H7 (cell line): ENCODE results near the gene STN1. TPM values are rescaled to one million over a fixed set of nuclear protein-coding genes. Genes with fewer than 3 reads are reported as not detected.

Experiments
- DNase-seq: peaks from one replicate; pipeline ENCODE4 v3.0.0; 2012
- H3K27me3 ChIP-seq: 2 replicates; pipeline ENCODE4 v1.6.0; 2011; ENCODE audit warnings: mild to moderate bottlenecking, low read length; ENCODE audit not compliant: control insufficient read depth, insufficient read depth
- H3K36me3 ChIP-seq: replicated peaks from 2 replicates; pipeline ENCODE4 v1.5.1; 2011; ENCODE audit warnings: low read length; ENCODE audit not compliant: control insufficient read depth, insufficient read depth
- H3K4me3 ChIP-seq: 2 replicates; pipeline ENCODE4 v1.5.1; 2011; ENCODE audit warnings: low read depth, mild to moderate bottlenecking, control low read depth, low read length, moderate library complexity; ENCODE audit not compliant: insufficient read depth
- total RNA-seq: library from RNA; depleted of rRNA; stranded (reverse); fragments of >200 nt; shearing (Covaris generic); gene quantifications from 2 replicates; pipeline ENCODE4 v1.2.3, GENCODE V29; 2014

Gene STN1
- total RNA-seq, 1 experiment from 2014 or later: 24.0 TPM

DNA sequence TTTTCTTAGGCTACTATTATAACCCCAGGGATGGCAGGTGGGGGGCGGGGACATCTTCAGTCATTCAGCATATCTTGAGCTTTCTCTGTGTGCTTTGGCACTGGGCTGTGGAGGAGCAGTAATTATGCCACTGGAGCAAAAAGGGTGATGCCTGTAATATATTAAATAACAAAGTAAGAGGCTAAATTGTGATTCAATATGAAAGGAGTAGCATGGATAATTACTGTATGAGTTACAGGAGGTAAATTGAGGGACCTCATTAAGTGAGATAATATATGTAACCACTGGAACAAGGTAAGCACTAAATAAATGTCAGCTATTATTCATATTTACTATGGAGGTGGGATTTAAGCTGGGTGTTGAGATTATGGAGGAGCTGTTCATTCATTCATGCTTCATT is 3.3 kb upstream of the STN1 start:
- Histone ChIP-seq H3K36me3 (no peaks in the 10 kb centered on the region), H3K4me3 (no peak overlapping the region), H3K27me3 (no peaks in the 10 kb centered on the region)
- DNase-seq: no peak

DNA sequence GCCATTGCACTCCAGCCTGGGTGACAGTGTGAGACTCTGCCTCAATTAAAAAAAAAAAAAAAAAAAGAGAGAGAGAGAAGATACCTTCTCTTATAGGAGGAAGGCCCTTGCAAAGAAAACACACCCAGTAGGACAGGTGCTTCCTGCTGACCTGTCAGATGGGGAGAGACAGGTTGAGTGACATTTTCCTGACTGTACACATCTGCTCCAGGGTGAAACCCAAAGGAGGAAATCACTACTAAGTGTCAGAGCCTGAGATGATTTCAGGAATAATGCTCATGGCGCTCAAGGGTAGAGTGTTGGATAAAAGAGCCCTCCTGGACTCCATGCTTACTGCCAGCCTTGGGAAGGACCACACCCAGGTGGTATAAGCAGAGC is 1.7 kb upstream of the STN1 start:
- H3K27me3 ChIP-seq: no peaks in the 10 kb centered on the region
- no peaks in the 10 kb centered on the region for H3K36me3 ChIP-seq
- no peak overlapping the region for H3K4me3 ChIP-seq
- DNase-seq: no peak

DNA sequence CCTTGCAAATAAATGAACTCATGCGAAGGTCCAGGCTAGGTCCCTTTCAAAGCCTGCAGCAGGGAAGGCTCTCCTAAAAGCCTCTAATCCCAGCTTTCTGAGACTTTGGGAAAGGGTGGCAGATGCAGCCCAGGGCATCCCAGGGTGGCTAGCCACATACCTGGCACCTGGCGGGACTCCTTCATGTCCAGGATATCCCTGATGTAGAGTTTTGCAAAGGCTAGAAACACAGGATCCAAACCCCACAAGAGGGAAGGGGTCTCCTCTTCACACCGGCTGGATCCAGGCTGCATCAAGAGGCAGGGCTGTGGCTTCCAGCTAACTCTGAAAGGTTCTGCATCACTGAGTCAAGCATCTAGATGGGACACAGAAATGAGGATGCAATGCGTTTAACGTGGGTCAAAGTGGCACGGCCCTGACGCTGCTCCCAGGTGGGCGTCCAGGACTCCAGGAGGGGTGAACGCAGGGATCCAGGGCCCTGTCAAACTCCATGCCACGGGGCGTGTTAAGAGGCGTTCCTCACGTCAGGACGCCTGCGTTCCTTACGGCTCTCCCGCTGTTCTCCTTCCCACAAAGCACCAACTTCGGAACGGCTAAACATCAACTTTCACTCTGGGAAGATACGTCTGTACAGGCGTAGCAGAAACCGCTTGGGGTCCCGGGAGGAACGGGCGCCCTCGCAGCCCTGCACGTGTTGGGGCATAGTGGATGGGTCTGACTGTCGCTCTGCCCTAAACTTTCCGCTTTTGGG is 507 bp downstream of the STN1 start:
- H3K4me3 ChIP-seq: peak overlapping the region; percentile 64
- no peaks in the 10 kb centered on the region for H3K36me3 ChIP-seq
- DNase-seq: no peak

DNA sequence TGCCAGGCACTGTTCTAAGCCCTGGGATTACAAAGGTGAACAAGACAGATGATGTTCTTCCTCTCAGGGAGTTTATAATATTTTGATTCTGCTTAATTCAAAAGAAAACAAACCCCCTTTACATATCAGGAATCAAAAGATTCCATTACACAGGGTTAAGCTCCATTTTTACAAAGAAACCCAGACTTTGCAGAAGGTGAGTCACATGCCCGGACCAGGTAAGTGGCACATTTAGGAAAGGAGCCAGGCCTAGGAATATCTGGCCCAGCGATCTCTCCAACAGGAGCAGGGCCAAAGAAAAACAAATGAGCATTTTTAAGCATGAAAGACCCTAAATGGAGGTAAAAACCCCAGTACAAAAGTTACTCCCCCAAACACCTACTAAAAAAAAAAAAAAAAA is 1.1 kb downstream of the STN1 start:
- Histone ChIP-seq H3K27me3 (no peaks in the 10 kb centered on the region), H3K4me3 (no peak overlapping the region), H3K36me3 (no peaks in the 10 kb centered on the region)
- DNase-seq: no peak

More for the DNA sequence above, 507 bp downstream of the STN1 start:
- no peaks in the 10 kb centered on the region for H3K27me3 ChIP-seq

DNA sequence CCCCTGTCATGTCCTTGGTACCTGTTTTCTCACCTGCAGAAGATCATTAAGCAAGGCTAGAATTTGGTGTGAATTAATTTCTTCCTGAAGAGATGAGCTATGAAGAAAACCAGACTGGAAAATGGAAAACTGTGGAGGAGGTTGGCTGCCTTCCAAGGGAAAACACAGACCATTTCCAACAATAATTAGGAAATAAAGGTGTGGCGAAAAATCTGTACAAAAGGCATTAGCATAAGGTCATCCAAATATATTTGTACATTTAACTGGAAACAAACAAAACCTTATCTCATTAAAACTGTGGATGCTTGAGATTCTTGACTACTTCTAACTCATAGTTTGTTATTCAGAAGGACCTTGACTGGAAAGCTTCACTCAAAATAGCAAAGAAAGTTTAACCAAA is 1.7 kb downstream of the STN1 start:
- no peak for DNase-seq
- no peaks in the 10 kb centered on the region for H3K27me3 ChIP-seq
- no peak overlapping the region for H3K4me3 ChIP-seq

DNA sequence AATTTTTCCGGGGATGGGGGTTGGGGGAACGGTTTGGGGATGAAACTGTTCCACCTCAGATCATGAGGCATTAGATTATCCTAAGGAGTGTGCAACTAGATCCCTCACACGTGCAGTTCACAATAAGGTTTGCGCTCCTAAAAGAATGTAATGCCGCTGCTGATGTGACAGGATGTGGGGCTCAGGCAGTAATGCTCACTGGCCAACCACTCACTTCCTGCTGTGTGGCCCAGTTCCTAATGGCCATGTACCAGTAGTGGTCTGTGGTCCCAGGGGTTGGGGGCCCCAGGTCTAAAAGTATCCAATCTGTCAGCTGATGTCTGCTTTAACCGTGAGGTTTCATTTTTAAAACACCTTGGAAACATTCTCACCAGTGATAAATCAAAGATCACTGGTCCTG is 2.2 kb downstream of the STN1 start:
- DNase-seq: no peak
- H3K4me3 ChIP-seq: no peak overlapping the region
- no peaks in the 10 kb centered on the region for H3K36me3 ChIP-seq
- no peaks in the 10 kb centered on the region for H3K27me3 ChIP-seq

More for the DNA sequence above, 1.7 kb downstream of the STN1 start:
- no peaks in the 10 kb centered on the region for H3K36me3 ChIP-seq

DNA sequence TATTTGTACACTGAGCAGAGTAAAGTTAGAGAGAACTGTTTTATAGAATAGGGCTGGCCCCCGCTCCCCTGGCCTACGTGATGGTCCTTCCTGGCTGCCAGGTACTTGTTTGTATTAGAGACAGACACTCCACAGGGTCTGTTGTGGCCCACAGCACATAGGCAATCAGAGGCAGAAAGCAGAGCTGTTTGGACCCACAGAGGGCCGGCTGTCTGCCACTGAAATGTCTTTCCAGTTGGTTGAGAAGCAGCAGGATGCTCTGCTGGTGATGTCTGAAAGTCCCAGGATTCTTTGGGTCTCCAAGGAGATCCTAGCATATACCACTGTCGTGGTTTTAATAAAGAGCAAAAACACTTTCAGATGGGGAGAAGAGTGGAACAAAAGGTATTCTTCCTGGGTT is 5.2 kb downstream of the STN1 start:
- H3K4me3 ChIP-seq: no peak overlapping the region
- no peaks in the 10 kb centered on the region for H3K27me3 ChIP-seq
- no peak for DNase-seq
- no peaks in the 10 kb centered on the region for H3K36me3 ChIP-seq

DNA sequence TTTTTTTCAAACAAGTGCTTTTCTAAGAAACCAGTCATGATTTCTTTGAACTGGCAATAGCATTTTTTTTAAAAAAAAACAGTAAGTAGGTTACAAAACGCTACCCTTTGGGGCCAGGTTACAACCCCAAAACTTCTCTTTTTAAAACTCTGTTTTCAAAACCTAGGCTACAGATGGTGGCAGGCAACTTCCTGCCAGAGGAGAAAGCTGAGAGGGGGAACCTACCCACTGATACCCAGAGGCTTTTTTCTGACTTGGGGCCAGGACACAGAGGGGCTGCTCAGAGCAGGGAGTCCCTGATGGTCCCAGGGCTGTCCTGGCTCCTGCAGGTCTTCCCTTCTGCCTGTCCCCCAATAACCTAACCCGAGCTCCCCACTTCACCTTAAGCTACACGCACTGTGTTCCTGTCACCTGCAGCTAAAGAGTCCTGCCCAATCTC is 6.9 kb downstream of the STN1 start:
- DNase-seq: no peak
- Histone ChIP-seq H3K36me3 (no peaks in the 10 kb centered on the region), H3K4me3 (no peak overlapping the region), H3K27me3 (no peaks in the 10 kb centered on the region)

DNA sequence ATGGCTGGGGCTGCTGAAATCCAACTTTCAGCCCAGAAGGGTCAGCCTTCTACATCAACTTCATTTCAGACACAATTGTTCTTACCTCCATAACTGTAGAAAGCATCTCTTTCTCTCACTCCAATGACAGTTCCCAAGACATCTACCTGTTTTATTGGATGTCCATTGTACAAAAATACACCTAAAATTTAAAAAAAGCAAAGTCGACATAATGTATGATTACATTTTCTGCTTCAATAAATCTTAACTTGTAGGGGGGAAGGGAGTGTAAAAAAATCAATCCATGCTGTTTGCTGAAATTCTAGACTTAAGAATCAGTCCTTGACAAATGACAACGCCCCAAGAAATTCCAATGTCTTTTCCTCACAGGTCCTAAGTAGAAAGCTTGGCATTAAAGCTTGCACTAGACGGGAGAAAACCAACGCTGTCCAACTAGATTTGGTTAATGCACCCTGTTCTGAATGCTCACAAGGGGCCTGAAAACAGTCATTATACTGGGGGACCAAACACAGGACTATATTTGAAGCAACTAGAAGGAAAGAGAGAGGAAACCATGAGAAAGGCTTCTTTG is 7.5 kb downstream of the STN1 start:
- Histone ChIP-seq H3K27me3 (no peaks in the 10 kb centered on the region), H3K36me3 (no peaks in the 10 kb centered on the region), H3K4me3 (no peak overlapping the region)
- no peak for DNase-seq

DNA sequence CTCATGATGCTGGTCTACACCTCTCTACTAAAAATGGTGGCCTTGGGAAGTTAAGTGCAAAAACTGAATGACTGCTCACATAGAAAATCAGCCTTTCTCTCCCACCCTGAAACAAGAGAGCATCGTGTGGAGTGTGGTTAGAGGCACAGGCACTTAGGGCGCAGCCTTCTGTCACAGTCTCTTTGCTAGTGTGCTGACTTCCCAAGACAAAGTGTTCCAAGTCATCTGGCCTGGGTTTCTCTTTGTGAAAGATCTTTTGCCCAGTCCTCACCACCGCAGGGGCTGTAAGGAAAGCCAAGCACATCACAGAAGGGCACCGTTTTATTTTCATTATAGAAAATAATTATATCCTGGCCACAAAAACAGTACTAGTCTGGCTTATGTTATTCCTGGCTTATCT is 12.5 kb downstream of the STN1 start:
- Histone ChIP-seq H3K27me3 (no peaks in the 10 kb centered on the region), H3K36me3 (no peaks in the 10 kb centered on the region), H3K4me3 (no peak overlapping the region)
- no peak for DNase-seq

DNA sequence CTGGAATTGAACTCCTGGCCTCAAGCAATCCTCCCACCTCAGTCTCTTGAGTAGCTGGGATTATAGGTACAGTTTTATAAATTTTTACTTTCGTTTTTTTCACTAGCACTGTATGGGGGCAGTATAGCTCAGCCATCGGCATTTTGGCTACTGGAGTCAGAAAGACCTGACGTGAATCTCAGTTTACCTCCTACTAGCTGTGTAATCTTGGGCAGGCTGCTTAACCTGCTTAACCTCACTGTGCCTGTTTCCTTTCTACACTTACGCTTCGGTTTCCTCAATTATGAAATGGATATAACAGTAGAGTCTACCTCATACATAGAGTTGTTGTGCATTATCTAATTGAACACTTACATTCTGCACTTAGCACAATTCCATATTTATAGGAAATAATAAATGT is 16.7 kb downstream of the STN1 start:
- DNase-seq: no peak
- Histone ChIP-seq H3K4me3 (no peak overlapping the region), H3K27me3 (no peaks in the 10 kb centered on the region), H3K36me3 (peaks cover 3% of the 10 kb centered on the region; the same call in 1 of the 2 replicates)

DNA sequence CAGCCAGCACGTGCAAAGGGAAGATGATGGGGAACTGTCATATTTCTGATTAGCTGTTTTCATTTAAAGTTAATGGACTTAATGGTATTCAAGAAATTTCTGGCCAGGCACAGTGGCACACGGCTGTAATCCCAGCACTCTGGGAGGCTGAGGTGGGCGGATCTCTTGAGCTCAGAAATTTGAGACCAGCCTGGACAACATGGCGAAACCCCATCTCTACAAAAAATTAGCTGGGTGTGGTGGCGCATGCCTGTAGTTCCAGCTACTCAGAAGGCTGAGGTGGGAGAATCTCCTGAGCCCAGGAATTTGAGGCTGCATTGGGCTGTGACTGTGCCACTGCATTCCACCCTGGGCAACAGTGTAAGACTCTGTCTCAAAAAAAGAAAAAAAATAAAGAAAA is 18.7 kb downstream of the STN1 start:
- H3K27me3 ChIP-seq: no peaks in the 10 kb centered on the region
- H3K4me3 ChIP-seq: no peak overlapping the region
- peaks cover 5% of the 10 kb centered on the region for H3K36me3 ChIP-seq
- DNase-seq: no peak

DNA sequence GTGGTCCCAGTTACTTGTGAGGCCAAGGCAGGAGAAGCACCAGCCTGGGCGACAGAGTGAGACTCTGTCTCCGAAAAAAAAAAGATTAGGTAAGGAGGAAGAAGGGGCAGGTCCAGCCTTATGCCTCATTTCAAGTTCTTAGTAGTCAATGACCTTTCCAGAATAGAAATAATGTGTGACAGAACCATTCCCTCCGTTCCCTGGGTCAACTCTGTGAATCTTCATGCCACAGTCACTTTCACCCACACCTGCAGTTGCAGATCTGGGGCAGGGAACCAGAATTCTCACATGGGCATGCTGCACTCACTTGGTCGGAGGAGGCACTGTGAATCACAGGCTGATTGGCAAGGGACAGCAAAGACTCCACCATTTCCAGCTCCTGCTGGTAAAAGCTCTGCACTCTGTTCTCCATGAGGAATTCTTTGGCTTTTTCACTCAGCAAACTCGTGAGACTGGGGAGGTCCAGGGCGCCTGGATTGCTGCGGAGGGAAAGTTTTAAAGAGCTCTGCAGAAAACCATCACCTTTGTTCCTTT is 20.7 kb downstream of the STN1 start:
- Histone ChIP-seq H3K27me3 (no peaks in the 10 kb centered on the region), H3K36me3 (peaks cover 5% of the 10 kb centered on the region), H3K4me3 (no peak overlapping the region)
- DNase-seq: no peak

DNA sequence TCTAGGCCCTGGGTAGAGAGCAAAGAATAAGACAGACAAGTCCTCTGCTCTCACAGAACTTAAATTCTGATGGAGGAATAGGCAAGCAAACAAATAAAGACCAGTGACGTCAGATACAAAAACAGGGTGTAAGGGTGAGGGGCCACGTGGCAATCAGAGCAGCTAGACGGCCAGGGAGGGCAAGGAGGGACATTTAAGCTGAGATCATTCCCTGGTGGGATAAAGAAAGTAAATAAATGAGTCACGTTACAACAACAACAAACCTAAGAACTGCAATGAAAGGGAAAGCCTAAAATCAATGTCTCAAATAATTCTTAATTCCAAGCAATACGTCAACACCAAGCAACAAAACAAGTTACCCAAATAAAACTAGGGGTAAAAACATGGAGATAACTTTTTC is 21.8 kb downstream of the STN1 start:
- peaks cover 5% of the 10 kb centered on the region for H3K36me3 ChIP-seq
- no peaks in the 10 kb centered on the region for H3K27me3 ChIP-seq
- H3K4me3 ChIP-seq: no peak overlapping the region
- no peak for DNase-seq

DNA sequence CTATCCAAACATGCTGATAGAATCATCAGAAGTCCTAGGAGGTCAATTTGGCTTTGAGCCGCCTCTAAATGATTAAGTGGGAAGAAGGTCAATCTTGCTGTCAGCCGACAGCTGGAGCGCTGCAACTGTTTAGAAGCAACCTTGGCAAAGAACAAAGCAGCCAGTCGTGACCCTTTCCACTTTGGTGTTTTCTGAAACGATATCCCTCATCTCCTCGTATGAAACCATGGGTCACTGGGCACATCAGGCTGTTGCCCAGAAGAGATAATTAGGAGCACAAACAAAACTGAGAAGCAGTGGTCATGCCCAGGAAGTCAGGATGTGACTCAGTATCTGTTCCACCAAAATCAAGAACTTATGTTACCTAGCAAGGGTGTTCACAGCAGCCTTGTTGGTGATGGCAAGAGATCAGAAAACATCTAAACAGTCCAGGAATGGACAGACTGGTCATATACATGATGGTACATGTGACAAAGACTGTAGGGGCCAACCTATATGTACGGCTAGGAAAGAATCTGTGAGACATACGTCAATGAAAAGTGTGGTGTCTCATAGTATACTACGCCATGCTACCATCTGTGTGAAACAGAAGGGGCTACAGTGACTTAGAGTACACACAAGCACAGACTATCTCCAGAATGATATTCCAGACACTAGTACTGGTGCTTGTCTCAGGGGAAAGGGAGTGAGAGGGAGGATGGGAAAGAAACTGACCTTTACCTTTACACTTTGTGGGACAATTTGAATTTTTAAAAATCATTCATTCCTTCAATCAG is 22.4 kb downstream of the STN1 start:
- DNase-seq: no peak
- Histone ChIP-seq H3K4me3 (no peak overlapping the region), H3K27me3 (no peaks in the 10 kb centered on the region), H3K36me3 (peaks cover 5% of the 10 kb centered on the region)
